WTC11 (cell line): ENCODE data around the gene RABL2A. TPM values are rescaled to one million over a fixed set of nuclear protein-coding genes. Genes with fewer than 3 reads are reported as not detected.
"Not testable (repeated sequence)": the region's sequence is repeated elsewhere in the genome, so short reads cannot be mapped to it uniquely, and the experiment has no call there.

Source experiments
- ATAC-seq: fragments of 200-7000 bp; cut with Tn5 transposase; 2 replicates; pipeline ENCODE4 v1.10.0; 2021; ENCODE audit warnings: mild to moderate bottlenecking, moderate library complexity
- CTCF ChIA-PET: fragments of 300-600 bp; sonication (Branson Sonifier 250); formaldehyde crosslinking; loops from one replicate; lab custom pipeline; 2021; ENCODE audit warnings: antibody characterized with exemption; lab: Charles Lee
- POLR2A ChIA-PET: fragments of 350-600 bp; sonication (Branson Sonifier 250); formaldehyde crosslinking; loops from one replicate; lab custom pipeline; 2021; ENCODE audit warnings: antibody characterized with exemption; lab: Charles Lee
- DNase-seq: peaks from one replicate; pipeline ENCODE4 v3.0.0; 2021; ENCODE audit warnings: low spot score
- H3K27ac Mint-ChIP-seq: 2 replicates; pipeline ENCODE4 v1.8.0; 2021; ENCODE audit warnings: mixed read lengths
- H3K27me3 Mint-ChIP-seq: 2 replicates; pipeline ENCODE4 v1.8.0; 2021; ENCODE audit warnings: low read depth, mild to moderate bottlenecking, moderate library complexity, mixed read lengths
- H3K36me3 Mint-ChIP-seq: 2 replicates; pipeline ENCODE4 v1.8.0; 2021; ENCODE audit warnings: mixed read lengths
- H3K4me1 Mint-ChIP-seq: 2 replicates; pipeline ENCODE4 v1.8.0; 2022; ENCODE audit warnings: mixed read lengths
- H3K4me3 Mint-ChIP-seq: 2 replicates; pipeline ENCODE4 v1.8.0; 2021; ENCODE audit warnings: mild to moderate bottlenecking, moderate library complexity, mixed read lengths
- H3K9me3 Mint-ChIP-seq: 2 replicates; pipeline ENCODE4 v1.8.0; 2021; ENCODE audit warnings: mixed read lengths
- FOXP1 ChIP-seq: sonication (generic); formaldehyde crosslinking; IDR thresholded peaks from 2 replicates; pipeline ENCODE4 v1.8.0; 2022; ENCODE audit warnings: missing genetic modification reagents, mild to moderate bottlenecking, moderate library complexity, borderline replicate concordance
- GABPB1 ChIP-seq: sonication (generic); formaldehyde crosslinking; IDR thresholded peaks from 2 replicates; pipeline ENCODE4 v1.8.1; 2023; ENCODE audit warnings: mild to moderate bottlenecking, missing genetic modification reagents
- KAT7 ChIP-seq: sonication (generic); formaldehyde crosslinking; IDR thresholded peaks from 2 replicates; pipeline ENCODE4 v1.8.1; 2023; ENCODE audit warnings: missing genetic modification reagents, mild to moderate bottlenecking, borderline replicate concordance
- MYBL2 ChIP-seq: sonication (generic); formaldehyde crosslinking; IDR thresholded peaks from 2 replicates; pipeline ENCODE4 v1.8.1; 2023; ENCODE audit warnings: mild to moderate bottlenecking, moderate library complexity, missing genetic modification reagents
- SP1 ChIP-seq: sonication (generic); formaldehyde crosslinking; conservative IDR thresholded peaks from 2 replicates; pipeline ENCODE4 v1.8.1; 2022; ENCODE audit warnings: missing genetic modification reagents
- TEAD1 ChIP-seq: sonication (generic); formaldehyde crosslinking; IDR thresholded peaks from 2 replicates; pipeline ENCODE4 v1.8.0; 2022; ENCODE audit warnings: mild to moderate bottlenecking, missing genetic modification reagents
- TP53 ChIP-seq: sonication (generic); formaldehyde crosslinking; IDR thresholded peaks from 2 replicates; pipeline ENCODE4 v1.8.1; 2023; ENCODE audit warnings: mild to moderate bottlenecking, missing genetic modification reagents
- ZBTB21 ChIP-seq: sonication (generic); formaldehyde crosslinking; IDR thresholded peaks from 2 replicates; pipeline ENCODE4 v1.8.1; 2023; ENCODE audit warnings: mild to moderate bottlenecking, missing genetic modification reagents, borderline replicate concordance
- ZNF121 ChIP-seq: sonication (generic); formaldehyde crosslinking; IDR thresholded peaks from 2 replicates; pipeline ENCODE4 v1.8.0; 2023; ENCODE audit warnings: missing genetic modification reagents
- ZNF138 ChIP-seq: sonication (generic); formaldehyde crosslinking; conservative IDR thresholded peaks from 2 replicates; pipeline ENCODE4 v1.8.1; 2022; ENCODE audit warnings: mild to moderate bottlenecking, moderate library complexity, missing genetic modification reagents
- ZNF232 ChIP-seq: sonication (generic); formaldehyde crosslinking; IDR thresholded peaks from 2 replicates; pipeline ENCODE4 v1.8.0; 2022; ENCODE audit warnings: mild to moderate bottlenecking, missing genetic modification reagents
- total RNA-seq: library from RNA; stranded (reverse); gene quantifications from 3 replicates; pipeline ENCODE4 v1.2.3, GENCODE V29; 2021
- TF ChIP-seq, protein P1 (sequence below): sonication (generic); formaldehyde crosslinking; IDR thresholded peaks from 2 replicates; pipeline ENCODE4 v1.8.0; 2023; ENCODE audit warnings: mild to moderate bottlenecking, missing genetic modification reagents
- TF ChIP-seq, protein P2 (sequence below): sonication (generic); formaldehyde crosslinking; IDR thresholded peaks from 2 replicates; pipeline ENCODE4 v1.8.1; 2022; ENCODE audit warnings: low read depth, mild to moderate bottlenecking, moderate library complexity, missing genetic modification reagents, borderline replicate concordance
- TF ChIP-seq, protein P3 (sequence below): sonication (generic); formaldehyde crosslinking; IDR thresholded peaks from 2 replicates; pipeline ENCODE4 v1.8.1; 2023; ENCODE audit warnings: mild to moderate bottlenecking, missing genetic modification reagents, borderline replicate concordance
- TF ChIP-seq, protein P4 (sequence below): sonication (generic); formaldehyde crosslinking; IDR thresholded peaks from 2 replicates; pipeline ENCODE4 v1.8.0; 2022; ENCODE audit warnings: missing genetic modification reagents
- TF ChIP-seq, protein P5 (sequence below): sonication (generic); formaldehyde crosslinking; IDR thresholded peaks from 2 replicates; pipeline ENCODE4 v1.8.0; 2022; ENCODE audit warnings: mild to moderate bottlenecking, missing genetic modification reagents
- TF ChIP-seq, protein P6 (sequence below): sonication (generic); formaldehyde crosslinking; IDR thresholded peaks from 2 replicates; pipeline ENCODE4 v1.8.0; 2022; ENCODE audit warnings: mild to moderate bottlenecking, missing genetic modification reagents
- TF ChIP-seq, protein P7 (sequence below): sonication (generic); formaldehyde crosslinking; IDR thresholded peaks from 2 replicates; pipeline ENCODE4 v1.8.1; 2023; ENCODE audit warnings: mild to moderate bottlenecking, moderate library complexity, missing genetic modification reagents

RABL2A gene
- total RNA-seq, 1 experiment from 2014 or later = 11.0 TPM

DNA sequence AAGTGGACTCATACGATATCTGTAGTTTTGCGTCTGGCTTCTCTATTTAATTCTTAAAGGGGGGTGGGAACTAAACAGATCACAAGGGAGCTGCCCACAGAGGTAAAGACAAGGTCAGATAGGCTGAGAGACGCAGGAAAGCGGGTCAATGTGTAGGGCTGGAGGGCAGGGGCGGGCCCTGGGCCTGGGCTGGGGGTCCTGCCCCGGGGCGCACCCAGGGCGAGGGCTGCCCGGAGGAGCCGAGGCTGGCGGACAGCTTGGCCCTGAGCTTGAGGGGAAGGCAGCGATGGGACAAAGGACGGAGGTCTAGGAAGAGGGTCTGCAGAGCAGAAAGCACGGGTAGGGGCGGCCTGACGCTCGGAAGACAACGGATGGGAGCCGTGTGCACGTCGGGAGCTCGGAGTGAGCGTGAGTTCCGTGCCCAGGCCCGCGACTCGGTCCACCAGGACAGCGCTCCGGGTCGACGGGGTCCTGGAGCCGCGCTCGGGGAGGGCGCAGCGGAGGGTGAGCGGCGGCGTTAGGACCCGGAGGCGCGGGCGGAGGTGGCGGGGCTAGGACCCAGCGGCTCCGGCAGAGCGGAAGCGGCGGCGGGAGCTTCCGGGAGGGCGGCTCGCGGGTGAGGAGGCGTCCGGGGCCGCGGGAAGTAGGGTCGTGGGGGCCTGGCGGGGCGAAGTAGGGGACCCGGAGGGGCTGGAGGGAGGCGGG is 43.4 kb upstream of the RABL2A start (continued):
- TF ChIP-seq, protein P1, sequence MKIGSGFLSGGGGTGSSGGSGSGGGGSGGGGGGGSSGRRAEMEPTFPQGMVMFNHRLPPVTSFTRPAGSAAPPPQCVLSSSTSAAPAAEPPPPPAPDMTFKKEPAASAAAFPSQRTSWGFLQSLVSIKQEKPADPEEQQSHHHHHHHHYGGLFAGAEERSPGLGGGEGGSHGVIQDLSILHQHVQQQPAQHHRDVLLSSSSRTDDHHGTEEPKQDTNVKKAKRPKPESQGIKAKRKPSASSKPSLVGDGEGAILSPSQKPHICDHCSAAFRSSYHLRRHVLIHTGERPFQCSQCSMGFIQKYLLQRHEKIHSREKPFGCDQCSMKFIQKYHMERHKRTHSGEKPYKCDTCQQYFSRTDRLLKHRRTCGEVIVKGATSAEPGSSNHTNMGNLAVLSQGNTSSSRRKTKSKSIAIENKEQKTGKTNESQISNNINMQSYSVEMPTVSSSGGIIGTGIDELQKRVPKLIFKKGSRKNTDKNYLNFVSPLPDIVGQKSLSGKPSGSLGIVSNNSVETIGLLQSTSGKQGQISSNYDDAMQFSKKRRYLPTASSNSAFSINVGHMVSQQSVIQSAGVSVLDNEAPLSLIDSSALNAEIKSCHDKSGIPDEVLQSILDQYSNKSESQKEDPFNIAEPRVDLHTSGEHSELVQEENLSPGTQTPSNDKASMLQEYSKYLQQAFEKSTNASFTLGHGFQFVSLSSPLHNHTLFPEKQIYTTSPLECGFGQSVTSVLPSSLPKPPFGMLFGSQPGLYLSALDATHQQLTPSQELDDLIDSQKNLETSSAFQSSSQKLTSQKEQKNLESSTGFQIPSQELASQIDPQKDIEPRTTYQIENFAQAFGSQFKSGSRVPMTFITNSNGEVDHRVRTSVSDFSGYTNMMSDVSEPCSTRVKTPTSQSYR (CRISPR knock-in tag) = peak; percentile 59; the same call in 1 of the 2 replicates
- TF ChIP-seq GABPB1 (CRISPR knock-in tag) = peak; percentile 79
- TF ChIP-seq, protein P2, sequence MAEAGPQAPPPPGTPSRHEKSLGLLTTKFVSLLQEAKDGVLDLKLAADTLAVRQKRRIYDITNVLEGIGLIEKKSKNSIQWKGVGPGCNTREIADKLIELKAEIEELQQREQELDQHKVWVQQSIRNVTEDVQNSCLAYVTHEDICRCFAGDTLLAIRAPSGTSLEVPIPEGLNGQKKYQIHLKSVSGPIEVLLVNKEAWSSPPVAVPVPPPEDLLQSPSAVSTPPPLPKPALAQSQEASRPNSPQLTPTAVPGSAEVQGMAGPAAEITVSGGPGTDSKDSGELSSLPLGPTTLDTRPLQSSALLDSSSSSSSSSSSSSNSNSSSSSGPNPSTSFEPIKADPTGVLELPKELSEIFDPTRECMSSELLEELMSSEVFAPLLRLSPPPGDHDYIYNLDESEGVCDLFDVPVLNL = peak; percentile 82
- TF ChIP-seq TP53 (CRISPR knock-in tag) = peak; percentile 92; the same call in 1 of the 2 replicates
- TF ChIP-seq, protein P3, sequence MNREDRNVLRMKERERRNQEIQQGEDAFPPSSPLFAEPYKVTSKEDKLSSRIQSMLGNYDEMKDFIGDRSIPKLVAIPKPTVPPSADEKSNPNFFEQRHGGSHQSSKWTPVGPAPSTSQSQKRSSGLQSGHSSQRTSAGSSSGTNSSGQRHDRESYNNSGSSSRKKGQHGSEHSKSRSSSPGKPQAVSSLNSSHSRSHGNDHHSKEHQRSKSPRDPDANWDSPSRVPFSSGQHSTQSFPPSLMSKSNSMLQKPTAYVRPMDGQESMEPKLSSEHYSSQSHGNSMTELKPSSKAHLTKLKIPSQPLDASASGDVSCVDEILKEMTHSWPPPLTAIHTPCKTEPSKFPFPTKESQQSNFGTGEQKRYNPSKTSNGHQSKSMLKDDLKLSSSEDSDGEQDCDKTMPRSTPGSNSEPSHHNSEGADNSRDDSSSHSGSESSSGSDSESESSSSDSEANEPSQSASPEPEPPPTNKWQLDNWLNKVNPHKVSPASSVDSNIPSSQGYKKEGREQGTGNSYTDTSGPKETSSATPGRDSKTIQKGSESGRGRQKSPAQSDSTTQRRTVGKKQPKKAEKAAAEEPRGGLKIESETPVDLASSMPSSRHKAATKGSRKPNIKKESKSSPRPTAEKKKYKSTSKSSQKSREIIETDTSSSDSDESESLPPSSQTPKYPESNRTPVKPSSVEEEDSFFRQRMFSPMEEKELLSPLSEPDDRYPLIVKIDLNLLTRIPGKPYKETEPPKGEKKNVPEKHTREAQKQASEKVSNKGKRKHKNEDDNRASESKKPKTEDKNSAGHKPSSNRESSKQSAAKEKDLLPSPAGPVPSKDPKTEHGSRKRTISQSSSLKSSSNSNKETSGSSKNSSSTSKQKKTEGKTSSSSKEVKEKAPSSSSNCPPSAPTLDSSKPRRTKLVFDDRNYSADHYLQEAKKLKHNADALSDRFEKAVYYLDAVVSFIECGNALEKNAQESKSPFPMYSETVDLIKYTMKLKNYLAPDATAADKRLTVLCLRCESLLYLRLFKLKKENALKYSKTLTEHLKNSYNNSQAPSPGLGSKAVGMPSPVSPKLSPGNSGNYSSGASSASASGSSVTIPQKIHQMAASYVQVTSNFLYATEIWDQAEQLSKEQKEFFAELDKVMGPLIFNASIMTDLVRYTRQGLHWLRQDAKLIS = peak; percentile 70; the same call in 1 of the 2 replicates
- peak; percentile 84; the same call in 1 of the 2 replicates for TF ChIP-seq ZBTB21 (CRISPR knock-in tag)
- peak; percentile 63; the same call in 1 of the 2 replicates for TF ChIP-seq ZNF232 (CRISPR knock-in tag)
- TF ChIP-seq, protein P4, sequence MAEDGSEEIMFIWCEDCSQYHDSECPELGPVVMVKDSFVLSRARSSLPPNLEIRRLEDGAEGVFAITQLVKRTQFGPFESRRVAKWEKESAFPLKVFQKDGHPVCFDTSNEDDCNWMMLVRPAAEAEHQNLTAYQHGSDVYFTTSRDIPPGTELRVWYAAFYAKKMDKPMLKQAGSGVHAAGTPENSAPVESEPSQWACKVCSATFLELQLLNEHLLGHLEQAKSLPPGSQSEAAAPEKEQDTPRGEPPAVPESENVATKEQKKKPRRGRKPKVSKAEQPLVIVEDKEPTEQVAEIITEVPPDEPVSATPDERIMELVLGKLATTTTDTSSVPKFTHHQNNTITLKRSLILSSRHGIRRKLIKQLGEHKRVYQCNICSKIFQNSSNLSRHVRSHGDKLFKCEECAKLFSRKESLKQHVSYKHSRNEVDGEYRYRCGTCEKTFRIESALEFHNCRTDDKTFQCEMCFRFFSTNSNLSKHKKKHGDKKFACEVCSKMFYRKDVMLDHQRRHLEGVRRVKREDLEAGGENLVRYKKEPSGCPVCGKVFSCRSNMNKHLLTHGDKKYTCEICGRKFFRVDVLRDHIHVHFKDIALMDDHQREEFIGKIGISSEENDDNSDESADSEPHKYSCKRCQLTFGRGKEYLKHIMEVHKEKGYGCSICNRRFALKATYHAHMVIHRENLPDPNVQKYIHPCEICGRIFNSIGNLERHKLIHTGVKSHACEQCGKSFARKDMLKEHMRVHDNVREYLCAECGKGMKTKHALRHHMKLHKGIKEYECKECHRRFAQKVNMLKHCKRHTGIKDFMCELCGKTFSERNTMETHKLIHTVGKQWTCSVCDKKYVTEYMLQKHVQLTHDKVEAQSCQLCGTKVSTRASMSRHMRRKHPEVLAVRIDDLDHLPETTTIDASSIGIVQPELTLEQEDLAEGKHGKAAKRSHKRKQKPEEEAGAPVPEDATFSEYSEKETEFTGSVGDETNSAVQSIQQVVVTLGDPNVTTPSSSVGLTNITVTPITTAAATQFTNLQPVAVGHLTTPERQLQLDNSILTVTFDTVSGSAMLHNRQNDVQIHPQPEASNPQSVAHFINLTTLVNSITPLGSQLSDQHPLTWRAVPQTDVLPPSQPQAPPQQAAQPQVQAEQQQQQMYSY (CRISPR knock-in tag) = peak; percentile 70
- peak; percentile 57 for TF ChIP-seq SP1 (CRISPR knock-in tag)
- peak; percentile 64; the same call in 1 of the 2 replicates for TF ChIP-seq KAT7
- TF ChIP-seq, protein P5, sequence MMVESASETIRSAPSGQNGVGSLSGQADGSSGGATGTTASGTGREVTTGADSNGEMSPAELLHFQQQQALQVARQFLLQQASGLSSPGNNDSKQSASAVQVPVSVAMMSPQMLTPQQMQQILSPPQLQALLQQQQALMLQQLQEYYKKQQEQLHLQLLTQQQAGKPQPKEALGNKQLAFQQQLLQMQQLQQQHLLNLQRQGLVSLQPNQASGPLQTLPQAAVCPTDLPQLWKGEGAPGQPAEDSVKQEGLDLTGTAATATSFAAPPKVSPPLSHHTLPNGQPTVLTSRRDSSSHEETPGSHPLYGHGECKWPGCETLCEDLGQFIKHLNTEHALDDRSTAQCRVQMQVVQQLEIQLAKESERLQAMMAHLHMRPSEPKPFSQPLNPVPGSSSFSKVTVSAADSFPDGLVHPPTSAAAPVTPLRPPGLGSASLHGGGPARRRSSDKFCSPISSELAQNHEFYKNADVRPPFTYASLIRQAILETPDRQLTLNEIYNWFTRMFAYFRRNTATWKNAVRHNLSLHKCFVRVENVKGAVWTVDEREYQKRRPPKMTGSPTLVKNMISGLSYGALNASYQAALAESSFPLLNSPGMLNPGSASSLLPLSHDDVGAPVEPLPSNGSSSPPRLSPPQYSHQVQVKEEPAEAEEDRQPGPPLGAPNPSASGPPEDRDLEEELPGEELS = peak; percentile 70; the same call in 1 of the 2 replicates
- peak; percentile 89; the same call in 1 of the 2 replicates for TF ChIP-seq FOXP1 (CRISPR knock-in tag)
- TF ChIP-seq, protein P6, sequence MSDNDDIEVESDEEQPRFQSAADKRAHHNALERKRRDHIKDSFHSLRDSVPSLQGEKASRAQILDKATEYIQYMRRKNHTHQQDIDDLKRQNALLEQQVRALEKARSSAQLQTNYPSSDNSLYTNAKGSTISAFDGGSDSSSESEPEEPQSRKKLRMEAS = peak; percentile 71; the same call in 1 of the 2 replicates
- TF ChIP-seq ZNF121 (CRISPR knock-in tag) = peak; percentile 68; the same call in 1 of the 2 replicates
- 0 out of 2 replicates have a peak, but pooled peaks have one; percentile 65 for TF ChIP-seq ZNF138 (CRISPR knock-in tag)
- TF ChIP-seq, protein P7, sequence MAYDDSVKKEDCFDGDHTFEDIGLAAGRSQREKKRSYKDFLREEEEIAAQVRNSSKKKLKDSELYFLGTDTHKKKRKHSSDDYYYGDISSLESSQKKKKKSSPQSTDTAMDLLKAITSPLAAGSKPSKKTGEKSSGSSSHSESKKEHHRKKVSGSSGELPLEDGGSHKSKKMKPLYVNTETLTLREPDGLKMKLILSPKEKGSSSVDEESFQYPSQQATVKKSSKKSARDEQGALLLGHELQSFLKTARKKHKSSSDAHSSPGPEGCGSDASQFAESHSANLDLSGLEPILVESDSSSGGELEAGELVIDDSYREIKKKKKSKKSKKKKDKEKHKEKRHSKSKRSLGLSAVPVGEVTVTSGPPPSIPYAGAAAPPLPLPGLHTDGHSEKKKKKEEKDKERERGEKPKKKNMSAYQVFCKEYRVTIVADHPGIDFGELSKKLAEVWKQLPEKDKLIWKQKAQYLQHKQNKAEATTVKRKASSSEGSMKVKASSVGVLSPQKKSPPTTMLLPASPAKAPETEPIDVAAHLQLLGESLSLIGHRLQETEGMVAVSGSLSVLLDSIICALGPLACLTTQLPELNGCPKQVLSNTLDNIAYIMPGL (CRISPR knock-in tag) = peak; percentile 92
- TF ChIP-seq MYBL2 (CRISPR knock-in tag) = peak; percentile 70; the same call in 1 of the 2 replicates
- TF ChIP-seq TEAD1 = peak; percentile 59; the same call in 1 of the 2 replicates
- TF ChIP-seq, all 79 proteins: peak for 34; not testable (repeated sequence) for 45

DNA sequence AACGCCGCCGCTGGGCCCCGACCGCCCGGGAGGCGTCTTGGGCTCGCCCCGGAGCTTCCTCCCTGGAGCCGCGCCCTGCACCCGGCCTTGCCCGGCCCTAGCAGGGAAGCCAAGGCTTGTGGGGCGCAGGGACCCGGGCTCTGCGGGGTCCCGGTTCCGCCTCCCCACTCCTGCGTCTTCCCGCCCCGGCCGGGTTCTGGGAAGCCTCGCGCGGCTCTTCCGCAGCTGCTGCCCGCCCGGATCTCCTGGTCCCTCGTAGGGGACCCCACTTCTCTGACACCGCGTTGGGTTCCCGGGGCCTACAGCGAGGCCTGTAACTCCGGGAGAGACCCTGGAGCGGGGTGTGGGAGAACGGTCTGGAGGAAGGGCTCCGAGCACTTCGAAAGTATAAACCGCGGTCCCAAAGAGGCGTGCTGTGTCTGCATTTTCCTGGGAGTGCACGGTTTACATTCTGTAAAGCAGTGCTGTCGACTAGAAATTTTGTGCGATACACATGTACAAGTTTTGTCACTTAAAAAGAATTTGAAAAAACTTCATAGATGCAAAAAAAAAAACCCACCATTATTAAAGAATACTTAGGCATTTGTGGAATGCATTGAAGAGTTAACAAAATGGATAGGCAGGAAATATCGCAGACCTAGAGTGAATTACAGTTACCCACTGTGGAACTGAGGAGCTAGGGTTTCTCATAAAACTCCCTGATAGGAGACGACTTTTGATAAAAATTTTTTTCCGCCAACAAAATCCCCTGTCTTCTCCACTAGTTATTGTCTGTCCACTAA is 42.6 kb upstream of the RABL2A start:
- H3K9me3 Mint-ChIP-seq, H3K27me3 Mint-ChIP-seq, CTCF ChIA-PET, DNase-seq, H3K27ac Mint-ChIP-seq, POLR2A ChIA-PET, H3K36me3 Mint-ChIP-seq, ATAC-seq: not testable (repeated sequence)
- H3K4me1 Mint-ChIP-seq = peaks cover 19% of the 10 kb centered on the region
- H3K4me3 Mint-ChIP-seq = peak overlapping the region; percentile 81
